HG03097 (cell line): Measurements from ENCODE around the gene SGK1.
"Not testable (repeated sequence)": the region's sequence is repeated elsewhere in the genome, so short reads cannot be mapped to it uniquely, and the experiment has no call there.

ENCODE experiments used
- ATAC-seq: cut with Tn5 transposase; IDR thresholded peaks from one replicate; pipeline ENCODE4 v1.9.1; 2021; ENCODE audit not compliant: unreplicated experiment, low FRiP score

SGK1 gene

GRCh38 chr6:134328792-134329191 is 10.9 kb upstream of the SGK1 start:
- no peak for ATAC-seq

GRCh38 chr6:134328138-134328537 is 10.2 kb upstream of the SGK1 start:
- no peak for ATAC-seq

GRCh38 chr6:134326192-134326591 is 8.3 kb upstream of the SGK1 start:
- ATAC-seq: not testable (repeated sequence)

DNA sequence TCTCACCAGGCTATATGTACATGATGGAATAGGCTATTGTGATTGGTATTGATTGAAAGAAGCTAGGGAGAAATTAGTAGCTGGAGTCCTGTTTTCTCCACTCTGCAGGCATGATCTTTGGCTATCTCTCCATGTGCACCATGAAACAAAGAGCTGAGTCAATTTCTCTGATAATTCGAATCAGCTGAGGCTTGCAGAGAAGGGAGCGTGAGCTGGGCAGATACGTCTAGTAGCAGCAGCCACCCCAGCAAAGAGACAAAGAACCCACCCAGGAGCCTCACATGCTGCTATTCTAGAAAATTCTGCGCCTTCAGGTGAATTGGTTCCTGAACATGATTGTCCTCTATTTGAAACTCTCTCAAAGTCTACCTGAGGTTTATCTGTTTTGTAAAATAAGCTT is 6.9 kb upstream of the SGK1 start:
- no peak for ATAC-seq

- ATAC-seq: no peak
Observed at GRCh38 chr6:134324141-134324540, 6.2 kb upstream of the SGK1 start.

DNA sequence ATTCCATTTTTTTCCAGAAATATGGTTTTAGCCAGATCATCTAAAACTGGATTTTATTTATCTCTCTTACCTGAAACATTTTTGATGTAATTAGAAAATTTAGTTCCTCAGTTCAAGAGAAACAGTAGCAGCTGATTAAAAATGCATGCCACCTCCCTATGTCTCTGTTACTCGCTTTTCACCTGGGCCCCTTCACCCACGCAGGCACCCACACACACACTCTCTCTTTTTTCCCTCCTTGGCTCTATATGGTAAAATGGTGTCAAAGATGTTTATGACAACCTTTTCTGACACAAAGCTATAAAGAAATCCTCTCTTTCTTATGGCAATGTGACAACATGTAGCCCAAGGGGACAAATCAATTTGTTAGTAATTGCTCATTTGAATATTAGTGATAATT is 5.8 kb upstream of the SGK1 start:
- no peak for ATAC-seq

GRCh38 chr6:134323294-134323693 is 5.4 kb upstream of the SGK1 start:
- no peak for ATAC-seq

DNA sequence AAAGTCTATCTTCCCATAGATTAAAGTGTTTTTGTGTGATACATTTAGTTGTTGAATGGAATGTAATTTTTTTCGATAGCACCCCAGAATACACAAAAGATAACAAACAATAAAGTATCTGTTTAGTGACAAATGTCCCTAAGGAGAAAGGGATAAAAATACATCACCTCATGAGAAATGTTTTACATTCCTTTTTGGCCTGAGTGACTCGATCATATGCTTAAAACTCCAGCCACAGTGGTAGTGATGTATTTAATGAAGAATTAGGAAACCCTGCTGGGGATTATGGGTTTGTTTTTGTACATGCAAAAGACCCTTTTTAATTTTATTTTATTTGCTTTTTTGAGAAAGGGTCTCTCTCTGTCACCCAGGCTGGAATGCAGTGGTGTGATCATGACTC is 4.3 kb upstream of the SGK1 start:
- no peak for ATAC-seq

DNA sequence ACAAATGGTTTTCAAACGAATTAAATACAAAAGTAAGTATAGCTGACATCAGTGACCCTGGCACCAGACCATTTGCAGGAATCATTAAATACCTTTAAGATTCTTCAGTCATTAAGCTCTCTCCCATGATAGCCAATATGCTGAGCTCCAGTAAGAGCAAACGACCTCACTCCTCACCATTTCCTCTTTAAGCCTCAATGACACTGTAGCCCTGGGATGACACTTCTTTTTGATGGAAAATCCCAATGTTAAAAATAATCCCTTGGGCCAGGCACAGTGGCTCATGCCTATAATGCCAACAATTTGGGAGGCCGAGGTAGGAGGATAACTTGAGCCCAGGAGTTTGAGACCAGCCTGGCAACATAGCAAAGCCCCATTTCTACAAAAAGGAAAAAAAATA is 3.3 kb upstream of the SGK1 start:
- ATAC-seq: no peak

DNA sequence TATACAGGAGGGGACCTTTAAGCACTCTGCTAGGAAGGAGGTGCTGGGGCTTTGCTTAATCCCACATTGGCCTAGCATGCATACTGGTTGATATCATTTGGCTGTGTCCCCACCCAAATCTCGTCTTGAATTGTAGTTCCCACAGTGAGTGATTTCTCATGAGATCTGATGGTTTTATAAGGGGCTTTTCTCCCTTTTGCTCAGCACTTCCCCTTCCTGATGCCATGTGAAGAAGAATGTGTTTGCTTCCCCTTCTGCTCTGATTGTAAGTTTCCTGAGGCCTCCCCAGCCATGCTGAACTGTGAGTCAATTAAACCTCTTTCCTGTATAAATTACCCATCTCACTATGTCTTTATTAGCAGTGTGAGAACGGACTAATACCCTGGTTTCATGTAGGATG is 1.8 kb upstream of the SGK1 start:
- not testable (repeated sequence) for ATAC-seq

GRCh38 chr6:134318974-134319281 is 1.0 kb upstream of the SGK1 start:
- no peak for ATAC-seq

DNA sequence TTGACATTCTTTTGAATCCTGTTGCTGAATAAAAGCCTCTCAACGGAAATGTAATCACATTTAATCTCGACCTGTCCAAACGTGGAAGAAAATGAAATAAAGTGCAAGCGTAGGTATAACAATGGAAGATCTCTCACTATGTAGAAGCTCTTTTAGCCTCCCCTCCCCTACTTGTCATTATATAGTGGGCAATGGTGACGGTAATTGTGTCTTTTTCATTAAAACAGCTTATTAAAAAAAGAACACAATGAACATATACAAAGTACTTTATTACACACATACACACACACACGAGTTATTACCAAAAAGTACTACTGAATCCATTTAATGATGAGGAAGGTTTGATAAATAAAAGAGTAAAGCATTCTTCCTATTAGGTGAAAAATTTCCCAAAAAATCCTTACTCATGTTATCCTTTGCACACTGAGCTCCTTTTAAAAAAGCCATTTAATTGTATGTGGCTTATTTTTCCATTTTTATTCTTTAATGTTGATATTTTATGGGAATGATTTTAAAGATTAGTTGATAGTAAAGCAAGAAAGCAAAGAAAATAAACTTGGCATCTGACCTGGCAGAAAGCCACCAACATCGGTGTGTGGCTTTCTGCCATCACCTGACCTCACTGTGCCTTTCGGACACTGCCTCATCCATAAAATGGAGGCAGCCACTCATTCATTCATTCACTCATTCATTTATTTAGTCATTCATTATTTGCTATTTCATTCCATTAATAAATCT is 493 bp upstream of the SGK1 start:
- ATAC-seq: no peak

DNA sequence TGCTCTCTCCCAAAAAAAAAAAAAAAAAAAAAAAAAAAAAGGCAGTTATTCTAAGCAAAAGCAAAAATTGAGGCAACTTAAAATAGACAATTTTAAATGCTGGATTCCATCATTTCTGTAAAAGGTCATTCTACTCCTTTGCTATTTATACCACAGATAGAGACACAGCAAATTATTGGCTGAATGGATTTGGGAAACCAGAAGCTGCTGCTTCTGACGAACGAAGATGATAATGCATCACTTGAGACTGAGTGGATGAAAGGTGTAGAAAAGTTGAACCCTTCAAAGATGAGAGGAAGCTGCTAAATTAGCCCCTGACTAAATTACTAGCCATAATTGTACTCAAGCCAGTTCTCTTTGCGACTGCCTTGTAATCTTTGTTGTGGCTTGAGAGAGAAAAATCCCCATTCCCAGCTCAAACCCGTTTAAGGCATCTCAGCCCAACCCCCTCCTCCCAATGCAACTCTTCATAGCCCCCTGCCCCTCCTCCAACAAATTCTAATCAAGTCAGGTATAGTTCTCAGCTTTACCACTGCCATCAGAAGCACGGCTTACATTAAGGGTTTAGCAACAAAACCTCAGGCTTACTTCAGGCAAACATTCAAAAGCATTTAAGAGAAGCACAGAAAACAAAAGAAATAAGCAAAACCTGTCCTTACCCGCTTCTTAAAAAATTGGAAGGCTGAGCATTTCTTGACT is 1.0 kb downstream of the SGK1 start:
- ATAC-seq: no peak

DNA sequence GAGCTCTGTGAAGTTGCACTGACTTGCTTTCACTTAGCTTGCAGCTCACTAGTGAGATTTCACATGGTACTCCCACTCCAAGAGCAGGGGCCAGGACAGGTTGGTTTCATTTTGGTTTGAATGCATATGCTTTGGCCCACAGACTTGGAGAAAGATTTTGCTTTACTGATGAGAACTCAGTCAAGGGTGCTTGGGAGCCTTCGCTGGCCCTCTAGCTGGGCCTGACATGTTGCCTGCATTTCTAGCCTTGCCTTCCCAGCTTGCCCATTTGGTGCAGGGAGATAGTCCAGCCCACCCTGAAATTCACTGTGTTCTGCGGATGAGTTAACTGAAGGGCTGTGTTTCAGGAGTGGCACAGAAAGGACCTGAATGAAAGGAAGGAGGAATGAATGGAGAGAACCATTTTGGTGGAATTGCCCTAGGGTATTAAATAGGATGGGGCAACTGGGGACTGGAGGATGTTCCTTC is 1.9 kb downstream of the SGK1 start:
- ATAC-seq: no peak

- ATAC-seq: no peak
Observed at GRCh38 chr6:134315189-134315588, 2.7 kb downstream of the SGK1 start.

GRCh38 chr6:134314006-134314821 is 3.7 kb downstream of the SGK1 start:
- no peak for ATAC-seq

DNA sequence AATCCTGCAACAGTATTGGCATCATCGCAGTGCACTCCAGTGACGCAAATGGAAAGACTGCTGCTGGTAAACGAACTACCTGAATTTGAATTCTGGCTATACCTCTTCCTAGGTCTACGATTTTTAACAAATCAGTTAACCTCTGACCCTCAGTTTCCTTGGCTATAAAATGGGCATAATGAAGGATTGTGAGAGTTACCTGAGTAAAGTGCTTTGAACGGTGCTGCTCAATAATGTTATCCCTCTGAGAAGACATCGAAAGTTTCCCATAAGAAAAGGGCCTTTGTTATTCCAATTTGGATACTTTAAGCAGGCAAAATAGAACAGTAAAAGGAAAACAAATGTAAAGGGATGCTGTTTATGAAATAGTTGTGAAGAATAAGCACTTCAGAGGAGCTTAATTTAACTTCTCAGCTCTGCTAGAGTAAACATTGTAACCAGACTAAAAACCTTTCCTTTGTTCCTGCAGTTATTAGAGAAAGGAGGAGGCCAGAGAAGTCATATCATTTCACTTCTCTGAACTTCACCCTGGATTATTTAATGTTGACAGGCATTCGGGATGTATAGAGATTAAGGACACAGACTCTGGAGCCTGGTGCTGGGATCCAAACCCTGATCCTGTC is 5.8 kb downstream of the SGK1 start:
- no peak for ATAC-seq

DNA sequence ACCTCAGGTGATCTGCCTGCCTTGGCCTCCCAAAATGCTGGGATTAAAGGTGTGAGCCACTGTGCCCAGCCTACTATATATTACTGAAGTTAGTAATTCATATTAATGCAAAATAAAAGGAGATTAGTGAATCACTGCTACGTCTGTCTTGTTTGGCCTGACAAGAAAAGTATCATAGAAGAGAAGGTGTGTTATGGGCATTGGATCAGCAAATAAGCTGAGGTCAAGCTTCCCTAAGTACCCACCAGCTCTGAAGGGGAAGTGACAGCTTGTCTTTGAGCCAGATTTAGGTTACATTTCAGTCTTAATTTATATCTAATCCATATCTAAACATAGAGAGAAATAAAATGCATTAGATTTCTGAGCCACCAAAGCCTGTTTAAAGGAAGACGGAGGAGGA is 7.1 kb downstream of the SGK1 start:
- ATAC-seq: no peak

GRCh38 chr6:134309983-134310605 is 7.8 kb downstream of the SGK1 start:
- ATAC-seq: no peak

DNA sequence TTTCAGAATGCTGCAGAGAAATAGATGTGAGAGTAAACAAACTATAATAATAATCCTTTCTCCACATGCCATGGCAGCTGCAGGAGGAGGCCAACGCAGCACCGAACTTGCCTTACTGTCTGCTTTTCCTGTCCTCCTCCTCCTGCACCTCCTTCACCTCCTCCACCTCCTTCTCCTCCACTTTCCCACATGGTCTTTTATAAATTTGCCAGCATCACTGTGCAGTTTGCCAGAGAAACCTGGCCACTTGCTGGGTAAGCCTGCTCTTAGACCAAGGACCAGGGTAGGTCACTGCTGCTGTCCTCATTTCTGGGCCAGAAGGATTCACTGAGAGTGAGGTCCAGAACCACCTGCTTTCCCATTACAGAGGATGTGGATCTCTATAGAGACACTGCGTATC is 8.7 kb downstream of the SGK1 start:
- no peak for ATAC-seq

DNA sequence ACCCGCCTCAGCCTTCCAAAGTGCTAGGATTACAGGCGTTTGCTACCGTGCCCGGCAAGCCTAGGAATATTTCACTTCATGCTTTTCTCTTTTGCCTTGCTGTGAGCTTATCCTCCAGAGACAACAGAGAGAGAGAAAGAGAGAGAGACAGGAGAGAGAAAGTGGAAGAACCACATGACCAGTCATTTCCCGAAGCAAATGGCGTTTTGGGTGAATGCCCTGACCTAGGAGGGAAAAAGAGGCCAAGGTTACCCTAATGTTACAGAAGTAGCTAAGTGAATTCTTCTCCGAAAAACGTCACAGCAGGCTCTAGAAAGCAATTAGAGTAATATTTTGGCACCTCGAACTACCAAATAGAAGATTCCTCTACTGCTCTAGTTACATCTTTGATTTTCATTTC is 9.1 kb downstream of the SGK1 start:
- no peak for ATAC-seq
